ENCODE measurements around the gene ERGIC1. TPM values are rescaled to one million over a fixed set of nuclear protein-coding genes. Genes with fewer than 3 reads are reported as not detected.

The ERGIC1 gene
- total and polyA plus RNA-seq, 2 of the 13 experiments (the other 11 are each of a cell fraction or from before 2014, with no cell fraction given) = 78.5 to 184 TPM

GRCh38 chr5:172858511-172858989 lies 24.5 kb downstream of the ERGIC1 start (continued):
- TF ChIP-seq ARID3A (IDR thresholded peaks at IDR 0.05; ENCODE audit: low read depth, low read length) = peak; percentile 11; the same call in 1 of the 2 replicates
- no peak for TF ChIP-seq ZNF407 (CRISPR knock-in tag; IDR thresholded peaks at IDR 0.05; ENCODE audit: not compliant biosample characterization)
- TF ChIP-seq MIER3 (CRISPR knock-in tag; IDR thresholded peaks at IDR 0.05; ENCODE audit: borderline replicate concordance) = peak; percentile 79; the same call in 1 of the 2 replicates
- no peak for TF ChIP-seq ZNF567 (CRISPR knock-in tag; IDR thresholded peaks at IDR 0.05; ENCODE audit: borderline replicate concordance)
- TF ChIP-seq FOXA3 (CRISPR knock-in tag; IDR thresholded peaks at IDR 0.05) = peak; percentile 87
- TF ChIP-seq ZNF687 (CRISPR knock-in tag; IDR thresholded peaks at IDR 0.05) = peak; percentile 83
- 0 out of 2 replicates have a peak, but pooled peaks have one; percentile 2 for TF ChIP-seq GMEB1 (CRISPR knock-in tag; IDR thresholded peaks at IDR 0.05; ENCODE audit: borderline replicate concordance)
- peak; percentile 55; the same call in 1 of the 2 replicates for TF ChIP-seq ZFP90 (CRISPR knock-in tag; IDR thresholded peaks at IDR 0.05; ENCODE audit: borderline replicate concordance)
- TF ChIP-seq ZNF24 (IDR thresholded peaks at IDR 0.05) = no peak
- no peak for TF ChIP-seq CENPX (CRISPR knock-in tag; IDR thresholded peaks at IDR 0.05)
- TF ChIP-seq RARA (CRISPR knock-in tag; IDR thresholded peaks at IDR 0.05) = peak; percentile 99
- peak; percentile 64; the same call in 1 of the 2 replicates for TF ChIP-seq ZNF124 (CRISPR knock-in tag; IDR thresholded peaks at IDR 0.05)
- 0 out of 2 replicates have a peak, but pooled peaks have one; percentile 70 for TF ChIP-seq DPF2 (CRISPR knock-in tag; IDR thresholded peaks at IDR 0.05; ENCODE audit: borderline replicate concordance, low read depth)
